Activated T-cell treated with anti-CD3 and anti-CD28 coated beads for 1 hour (primary cell): ENCODE results near the gene CDK5R2.

Source experiments
- DNase-seq: peaks from one replicate; pipeline ENCODE4 v3.0.0-alpha.2; 2020; ENCODE audit warnings: low read depth

The CDK5R2 gene

GRCh38 chr2:218990052-218990451, 30.6 kb downstream of the CDK5R2 start:
- DNase-seq: no peak

DNA sequence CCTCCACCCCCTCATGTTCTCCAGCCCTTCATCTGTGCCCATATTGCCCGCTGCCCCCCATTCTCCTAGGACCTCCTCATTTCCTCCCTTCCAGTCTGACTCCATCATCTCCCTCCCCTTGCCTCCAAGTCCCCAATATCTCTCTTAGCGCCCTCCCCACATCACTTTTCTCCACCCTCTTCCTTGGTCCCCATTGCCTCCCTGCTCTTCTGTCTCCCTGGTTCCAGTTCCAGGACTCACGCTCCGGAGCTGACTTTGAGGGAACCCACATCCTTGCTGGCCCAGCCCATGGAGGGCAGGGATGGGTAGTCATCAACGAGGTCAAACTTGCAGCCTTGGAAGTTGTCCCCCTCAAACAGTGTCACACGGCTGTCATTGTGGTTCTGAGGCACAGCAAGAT, 31.1 kb downstream of the CDK5R2 start:
- no peak for DNase-seq

GRCh38 chr2:218991674-218992168, 32.3 kb downstream of the CDK5R2 start:
- no peak for DNase-seq

DNA sequence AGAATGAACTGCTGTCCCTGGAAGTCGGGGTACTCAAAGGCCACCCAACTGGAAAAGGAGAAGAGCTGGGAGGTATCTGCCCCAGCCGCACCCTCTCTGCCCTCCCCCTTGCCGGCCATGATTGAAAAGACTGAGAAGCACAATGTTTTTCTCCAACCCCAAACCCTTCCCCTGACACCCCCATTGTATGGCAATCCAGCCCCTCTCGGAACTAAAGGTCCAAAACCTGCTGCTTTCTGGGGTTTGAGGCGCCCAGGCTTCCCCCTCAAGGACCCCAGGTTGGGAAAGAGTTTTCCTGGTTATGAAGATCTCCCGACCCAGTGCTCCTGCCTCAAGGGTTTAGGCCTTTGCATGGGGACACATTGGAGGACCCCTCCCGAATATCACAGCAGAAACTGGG, 32.7 kb downstream of the CDK5R2 start:
- DNase-seq: no peak

GRCh38 chr2:218992703-218993344, 33.4 kb downstream of the CDK5R2 start:
- DNase-seq: no peak

GRCh38 chr2:218993345-218994315, 34.2 kb downstream of the CDK5R2 start, which contains the start of gene CRYBA2:
CRYBA2 (minus strand) TSS chr2:218993422; CDS start chr2:218993176, 246 bp downstream.
- no peak for DNase-seq

DNA sequence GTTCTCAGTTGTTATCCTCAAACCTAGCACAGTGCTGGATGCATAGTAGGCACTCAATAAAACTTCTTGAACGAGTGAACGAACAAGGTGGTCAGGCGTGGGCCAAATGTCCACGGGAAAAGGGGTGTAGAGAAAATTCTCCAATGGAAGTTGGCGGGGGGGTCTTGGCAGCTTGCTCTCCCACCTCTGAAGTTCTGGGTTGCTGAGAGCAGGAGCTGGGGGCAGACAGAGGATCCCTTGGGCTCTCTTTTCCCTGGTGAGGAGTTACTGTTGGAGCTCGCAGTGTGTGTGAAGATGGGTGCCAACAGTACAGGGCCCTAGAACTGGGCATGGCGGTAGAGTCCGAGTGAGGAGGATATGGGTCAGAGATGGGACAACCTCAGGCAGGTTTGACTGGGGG, 36.1 kb downstream of the CDK5R2 start:
- no peak for DNase-seq

- peak; percentile 71 for DNase-seq
Measured at GRCh38 chr2:218995972-218996711, 36.7 kb downstream of the CDK5R2 start.

DNA sequence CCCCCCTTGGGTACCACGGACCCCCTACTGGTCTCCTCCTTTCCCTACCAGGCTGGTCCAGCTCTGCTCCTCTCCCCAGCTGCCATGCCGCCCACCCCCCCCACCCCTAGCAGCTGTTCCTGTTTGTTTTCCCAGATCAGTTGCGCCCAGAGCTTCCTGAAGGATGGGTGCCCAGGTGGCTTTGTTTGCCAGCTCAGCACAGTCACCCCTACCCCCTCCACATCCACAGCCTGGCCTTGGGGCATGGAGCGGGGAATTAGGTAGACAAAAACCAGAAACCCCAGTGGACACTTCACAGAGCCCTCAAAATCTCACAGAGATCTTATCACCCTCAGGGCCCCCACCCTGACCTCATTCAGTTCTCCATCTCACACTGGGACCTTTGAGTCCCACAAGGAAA, 37.5 kb downstream of the CDK5R2 start:
- DNase-seq: no peak

DNA sequence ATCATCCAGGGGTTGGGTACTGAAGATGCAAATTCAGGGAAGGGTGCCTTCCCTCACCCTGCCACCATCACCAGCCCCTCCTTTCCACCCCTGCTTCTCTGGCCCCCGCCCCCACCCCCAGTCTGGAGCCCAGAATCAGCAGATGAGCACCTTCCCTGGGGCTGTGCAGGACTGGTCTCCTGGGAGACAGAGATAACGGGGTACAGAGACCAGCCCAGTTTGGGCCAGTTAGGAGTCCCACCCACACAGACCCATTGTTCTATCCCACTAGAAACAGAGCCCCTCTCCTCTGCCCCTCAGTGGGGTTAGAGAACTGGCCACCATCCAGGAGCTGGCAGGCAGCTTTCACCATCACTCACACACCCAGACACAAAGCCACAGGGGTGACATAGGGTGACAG, 38.3 kb downstream of the CDK5R2 start:
- DNase-seq: no peak

GRCh38 chr2:218998414-218999002, 39.0 kb downstream of the CDK5R2 start:
- no peak for DNase-seq

DNA sequence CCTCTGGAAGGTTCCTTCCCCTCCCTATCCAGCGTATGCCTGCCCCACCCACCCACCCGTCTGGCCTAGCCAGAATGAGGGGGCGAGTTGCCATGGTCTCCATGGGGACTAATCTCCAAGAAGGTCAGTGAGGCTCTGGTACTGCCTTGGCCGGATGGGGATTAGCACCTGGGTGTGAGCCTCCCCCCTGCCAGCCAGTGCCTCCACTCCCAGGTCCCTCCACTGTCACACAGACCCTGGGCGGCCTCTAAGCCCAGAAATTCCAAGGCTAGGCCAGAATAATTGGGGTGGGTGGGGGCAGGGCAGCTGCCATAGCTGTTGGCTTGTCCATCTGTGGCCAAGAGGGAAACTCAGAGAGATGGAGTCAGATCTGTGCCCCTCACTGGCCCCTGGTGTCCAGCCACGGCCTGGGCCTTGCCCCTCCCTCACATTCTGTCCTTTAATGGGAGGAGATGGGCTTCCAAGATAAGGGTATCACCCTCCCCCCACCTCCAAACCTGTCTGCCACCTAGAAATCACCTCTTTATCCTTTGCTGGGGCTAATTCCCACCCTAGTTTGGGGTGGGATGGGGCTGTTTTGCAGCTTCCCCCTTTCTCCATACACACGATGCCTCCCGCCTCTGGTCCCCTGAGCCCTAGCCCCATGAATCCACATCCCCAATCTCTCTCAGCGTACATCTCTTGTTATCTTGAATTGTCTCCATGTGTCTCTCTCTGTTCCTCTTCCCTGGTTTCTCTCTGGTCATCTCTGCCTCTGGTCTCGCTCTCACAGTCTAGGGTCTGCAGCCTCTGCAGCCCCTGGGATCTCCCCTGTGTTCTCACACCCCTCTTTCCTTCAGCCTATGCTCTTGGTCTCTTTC, 39.8 kb downstream of the CDK5R2 start:
- no peak for DNase-seq

GRCh38 chr2:218999881-219000568, 40.6 kb downstream of the CDK5R2 start:
- no peak for DNase-seq

DNA sequence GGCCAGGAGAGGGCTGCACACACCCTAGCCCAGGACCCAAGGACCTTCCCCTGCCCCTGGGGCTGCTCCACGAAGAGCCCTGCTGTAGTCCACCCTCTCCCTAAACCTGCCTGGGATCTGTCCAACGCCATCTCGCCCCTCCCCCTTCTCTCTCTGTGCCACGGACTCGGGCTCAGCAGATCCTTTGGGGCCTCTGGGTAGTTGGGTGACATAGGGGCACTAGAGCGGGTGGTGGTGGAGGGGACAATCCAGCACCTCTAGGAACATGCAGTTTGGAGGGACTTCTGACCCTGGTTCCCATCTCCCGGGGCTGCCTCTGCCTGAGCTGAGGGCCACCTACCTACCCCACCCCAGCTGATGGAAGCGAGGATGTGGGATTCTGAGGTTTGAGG, 41.1 kb downstream of the CDK5R2 start:
- no peak for DNase-seq

DNA sequence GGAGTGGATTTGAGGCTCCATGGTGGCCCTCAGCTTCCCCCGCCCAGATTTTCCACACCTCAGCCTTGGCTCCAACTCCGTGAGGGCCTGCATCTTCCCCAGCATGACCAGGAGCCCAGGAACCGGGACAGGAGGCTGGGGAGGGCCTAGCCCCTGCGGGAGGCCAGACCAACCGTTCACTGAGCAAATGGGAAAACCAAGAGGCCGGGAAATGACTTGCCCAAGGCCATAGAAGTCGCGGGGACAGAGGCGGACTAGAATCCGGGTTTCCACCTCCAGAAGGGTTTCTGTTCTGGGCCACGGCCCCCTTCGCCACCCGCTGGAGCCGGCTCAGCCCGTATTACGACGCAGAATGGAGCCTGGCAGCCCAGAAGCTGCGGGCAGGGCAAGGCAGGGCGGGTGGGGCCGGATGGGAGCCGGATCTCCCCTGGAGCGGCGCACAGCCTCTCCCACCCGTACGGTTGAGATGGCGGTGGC, 41.7 kb downstream of the CDK5R2 start:
- DNase-seq: no peak

DNA sequence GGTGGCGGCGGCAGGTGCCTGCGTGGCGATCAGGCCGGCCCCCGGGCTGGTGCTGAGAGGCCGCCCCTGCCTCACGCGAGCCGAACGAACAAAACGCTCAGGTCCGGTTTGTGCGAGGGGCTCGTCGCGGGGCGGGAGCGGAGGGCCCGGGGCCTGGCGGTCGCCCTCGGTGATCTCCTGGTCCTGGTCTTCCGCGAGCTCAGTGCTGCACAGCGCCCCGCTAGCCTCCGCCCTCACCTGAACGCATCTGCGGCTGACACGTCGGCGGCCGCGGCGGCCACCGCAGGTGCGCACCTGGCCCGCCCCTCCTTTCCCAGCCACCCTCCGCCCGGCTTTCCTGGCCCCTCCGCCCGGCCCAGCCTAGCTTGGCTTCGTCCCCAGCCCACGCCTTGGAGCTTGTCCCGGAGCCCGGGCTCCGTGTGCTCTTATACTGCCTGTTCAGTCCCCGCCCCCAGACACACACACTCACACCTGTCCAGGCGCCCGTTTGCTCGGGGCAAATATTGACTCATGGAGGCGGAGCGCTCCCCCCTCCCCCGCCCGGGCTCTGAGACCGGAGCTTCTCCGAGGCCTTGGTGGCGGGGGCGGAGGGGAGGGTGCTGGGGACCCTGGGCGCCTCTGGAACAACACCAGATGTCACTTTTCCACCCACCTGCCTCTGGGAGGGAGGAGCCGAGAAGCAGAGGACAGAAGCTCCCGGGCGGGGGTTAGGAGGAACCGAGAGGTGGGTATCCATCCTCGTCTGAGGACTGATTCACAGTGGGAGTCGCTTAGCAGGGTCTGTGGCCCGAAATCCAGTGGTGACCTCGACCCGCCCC, 42.3 kb downstream of the CDK5R2 start:
- no peak for DNase-seq

DNA sequence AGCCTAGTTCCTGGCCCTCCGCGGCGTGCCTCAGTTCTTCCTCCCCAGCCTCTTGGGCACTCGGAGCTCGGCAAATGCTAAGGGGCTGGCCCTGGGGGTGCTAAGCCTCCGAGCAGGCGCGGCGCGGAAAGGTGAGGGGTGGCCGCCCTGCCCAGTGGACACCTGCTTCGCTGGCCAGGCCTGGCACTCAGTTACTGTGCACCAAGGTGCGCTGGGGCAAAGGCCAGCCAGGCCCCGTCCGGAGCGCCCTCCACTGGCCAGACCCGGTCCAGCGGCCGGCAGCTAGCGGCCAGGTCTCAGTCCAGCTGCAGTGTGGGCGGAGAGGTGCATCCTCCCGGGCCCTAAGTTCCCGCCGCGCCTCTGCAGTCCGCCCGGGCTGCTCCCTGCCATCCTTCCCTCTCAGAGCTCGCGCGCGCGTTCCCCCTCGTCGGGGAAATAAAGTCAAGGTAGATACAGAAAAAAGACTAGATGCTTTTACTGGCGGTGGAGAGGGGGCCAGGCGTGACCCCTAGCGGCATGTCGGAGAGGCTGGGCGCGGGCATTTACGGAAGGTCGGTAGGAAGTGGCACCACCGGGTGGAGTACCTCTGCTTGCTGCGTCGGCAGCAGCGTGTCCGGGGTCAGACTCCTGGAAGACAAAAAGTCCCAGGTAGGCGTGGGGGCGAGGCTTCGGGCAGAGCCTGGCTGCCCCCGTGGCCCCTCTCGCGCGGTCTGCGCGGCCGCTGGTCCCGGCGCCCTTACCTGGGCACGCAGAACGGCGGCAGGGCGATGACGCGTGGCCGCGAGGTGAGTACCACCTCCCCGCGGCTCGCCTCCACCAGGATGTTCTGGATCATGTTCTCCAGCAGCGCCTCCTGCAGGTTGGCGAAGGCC, 43.2 kb downstream of the CDK5R2 start:
- no peak for DNase-seq

DNA sequence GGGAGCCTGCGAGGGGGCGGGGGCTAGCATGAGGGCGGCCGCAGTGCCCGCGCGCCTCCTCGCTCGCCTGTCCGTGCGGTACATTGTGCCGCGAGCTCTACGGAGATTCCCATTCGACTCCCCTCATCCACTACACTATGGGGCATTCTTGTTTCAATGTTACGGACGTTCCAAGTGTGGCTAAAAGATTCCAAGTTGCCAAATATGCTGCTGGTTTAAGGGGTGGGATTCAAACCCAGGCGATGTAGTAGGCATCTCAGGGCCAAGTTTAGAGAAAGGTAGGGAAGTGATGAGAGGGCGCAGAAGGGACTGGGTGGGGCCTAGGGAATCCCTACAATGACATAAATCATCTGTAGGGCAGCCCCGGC, 43.8 kb downstream of the CDK5R2 start:
- DNase-seq: no peak
